ENCODE results near the gene SELENOM.

Gene SELENOM

DNA sequence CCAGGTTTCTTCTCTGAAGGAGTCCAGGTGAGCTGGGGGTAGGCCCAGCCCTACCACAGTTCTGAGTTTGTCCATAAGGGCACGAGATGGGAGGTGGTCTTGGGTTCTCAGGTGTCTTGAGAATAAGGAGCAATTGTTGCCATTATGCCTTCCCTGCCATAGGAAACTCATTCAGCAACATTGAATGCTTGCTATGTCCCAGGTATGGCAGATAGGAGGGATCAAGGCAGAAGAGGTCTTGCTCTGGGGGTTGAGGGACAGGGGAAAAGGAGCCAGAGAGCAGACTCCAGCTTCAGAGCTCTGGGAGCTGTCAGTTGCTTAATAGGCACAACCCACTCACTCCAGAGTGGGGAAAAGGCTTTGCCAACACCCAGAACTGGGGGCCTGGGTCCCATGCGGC is 4.3 kb downstream of the SELENOM start:
- no peak overlapping the region for H3K4me3 ChIP-seq (ENCODE audit: low read depth, low read length)
- no peak for DNase-seq (ENCODE audit: low read depth)
- TF ChIP-seq, protein P1, sequence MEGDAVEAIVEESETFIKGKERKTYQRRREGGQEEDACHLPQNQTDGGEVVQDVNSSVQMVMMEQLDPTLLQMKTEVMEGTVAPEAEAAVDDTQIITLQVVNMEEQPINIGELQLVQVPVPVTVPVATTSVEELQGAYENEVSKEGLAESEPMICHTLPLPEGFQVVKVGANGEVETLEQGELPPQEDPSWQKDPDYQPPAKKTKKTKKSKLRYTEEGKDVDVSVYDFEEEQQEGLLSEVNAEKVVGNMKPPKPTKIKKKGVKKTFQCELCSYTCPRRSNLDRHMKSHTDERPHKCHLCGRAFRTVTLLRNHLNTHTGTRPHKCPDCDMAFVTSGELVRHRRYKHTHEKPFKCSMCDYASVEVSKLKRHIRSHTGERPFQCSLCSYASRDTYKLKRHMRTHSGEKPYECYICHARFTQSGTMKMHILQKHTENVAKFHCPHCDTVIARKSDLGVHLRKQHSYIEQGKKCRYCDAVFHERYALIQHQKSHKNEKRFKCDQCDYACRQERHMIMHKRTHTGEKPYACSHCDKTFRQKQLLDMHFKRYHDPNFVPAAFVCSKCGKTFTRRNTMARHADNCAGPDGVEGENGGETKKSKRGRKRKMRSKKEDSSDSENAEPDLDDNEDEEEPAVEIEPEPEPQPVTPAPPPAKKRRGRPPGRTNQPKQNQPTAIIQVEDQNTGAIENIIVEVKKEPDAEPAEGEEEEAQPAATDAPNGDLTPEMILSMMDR (conservative IDR thresholded peaks at IDR 0.05; ENCODE audit: low read depth, low read length) = no peak

DNA sequence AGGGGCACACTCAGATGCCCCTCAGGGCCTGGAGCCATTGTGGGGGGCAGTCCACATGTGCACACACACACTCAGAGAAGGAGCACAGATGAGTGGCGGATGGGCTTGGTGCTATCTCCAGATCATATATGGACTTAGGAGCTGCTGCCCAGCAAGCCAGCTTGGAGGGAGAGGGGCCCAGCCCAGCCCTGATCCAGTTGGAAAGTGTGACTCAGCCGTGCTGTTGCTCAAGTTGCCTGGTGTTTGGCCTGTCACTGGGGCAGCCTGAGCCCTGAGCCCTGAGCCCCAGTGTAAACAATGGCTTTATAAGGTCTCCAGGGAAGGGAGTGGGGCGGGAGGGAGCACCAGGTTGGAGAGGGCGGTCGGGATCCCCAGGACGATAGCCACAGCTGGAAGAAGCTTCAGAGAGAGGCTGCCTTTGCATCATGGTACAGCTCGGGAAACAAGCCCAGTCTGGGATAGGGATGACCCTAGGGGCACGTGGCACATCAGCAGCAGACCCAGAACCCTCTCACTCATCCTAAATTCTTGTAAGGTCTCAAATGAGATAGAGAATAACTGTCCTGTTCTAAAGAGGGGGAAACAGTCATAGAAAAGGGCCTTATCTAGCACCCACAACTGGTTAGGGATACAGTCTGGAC is 4.8 kb downstream of the SELENOM start:
- no peak overlapping the region for H3K4me3 ChIP-seq (ENCODE audit: low read depth, low read length)
- TF ChIP-seq, protein P1 (conservative IDR thresholded peaks at IDR 0.05; ENCODE audit: low read depth, low read length) = no peak
- DNase-seq (ENCODE audit: low read depth) = peak; percentile 96

DNA sequence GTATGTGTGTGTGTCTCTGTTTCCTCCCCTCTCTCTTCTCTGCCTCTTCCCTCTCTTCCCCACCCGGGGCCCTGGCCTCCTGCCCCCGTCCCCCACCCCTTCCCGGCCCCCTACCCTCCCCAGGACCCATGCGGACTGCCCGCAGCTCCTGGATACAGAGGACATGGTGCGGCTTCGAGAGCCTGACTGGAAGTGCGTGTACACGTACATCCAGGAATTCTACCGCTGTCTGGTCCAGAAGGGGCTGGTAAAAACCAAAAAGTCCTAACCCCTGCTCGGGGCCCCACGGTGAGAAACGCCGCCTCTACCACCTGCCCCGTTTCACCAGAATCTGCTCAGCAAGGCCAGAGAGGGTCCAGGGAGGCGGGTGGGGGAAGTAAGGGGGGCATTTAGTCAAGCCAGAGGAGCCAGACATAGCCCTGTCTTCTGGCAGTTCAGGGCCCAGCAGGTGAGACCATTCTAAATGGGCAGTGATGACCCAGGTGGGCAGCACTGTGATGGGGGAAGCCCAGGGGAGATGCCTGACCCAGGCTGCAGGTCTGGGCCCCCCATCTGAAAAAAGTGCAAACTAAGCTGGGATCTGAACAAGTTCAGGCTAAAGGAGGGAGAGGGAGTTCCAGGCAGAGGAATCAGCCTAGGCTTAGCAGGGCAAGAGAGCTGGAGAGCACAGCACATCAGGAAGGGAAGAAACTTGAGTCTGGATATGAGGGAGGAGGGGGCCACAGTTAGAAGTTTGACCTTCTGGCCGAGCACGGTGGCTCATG is 6.4 kb downstream of the SELENOM start:
- TF ChIP-seq, protein P1 (conservative IDR thresholded peaks at IDR 0.05; ENCODE audit: low read depth, low read length) = no peak
- no peak for DNase-seq (ENCODE audit: low read depth)
- H3K4me3 ChIP-seq (ENCODE audit: low read depth, low read length) = no peak overlapping the region

DNA sequence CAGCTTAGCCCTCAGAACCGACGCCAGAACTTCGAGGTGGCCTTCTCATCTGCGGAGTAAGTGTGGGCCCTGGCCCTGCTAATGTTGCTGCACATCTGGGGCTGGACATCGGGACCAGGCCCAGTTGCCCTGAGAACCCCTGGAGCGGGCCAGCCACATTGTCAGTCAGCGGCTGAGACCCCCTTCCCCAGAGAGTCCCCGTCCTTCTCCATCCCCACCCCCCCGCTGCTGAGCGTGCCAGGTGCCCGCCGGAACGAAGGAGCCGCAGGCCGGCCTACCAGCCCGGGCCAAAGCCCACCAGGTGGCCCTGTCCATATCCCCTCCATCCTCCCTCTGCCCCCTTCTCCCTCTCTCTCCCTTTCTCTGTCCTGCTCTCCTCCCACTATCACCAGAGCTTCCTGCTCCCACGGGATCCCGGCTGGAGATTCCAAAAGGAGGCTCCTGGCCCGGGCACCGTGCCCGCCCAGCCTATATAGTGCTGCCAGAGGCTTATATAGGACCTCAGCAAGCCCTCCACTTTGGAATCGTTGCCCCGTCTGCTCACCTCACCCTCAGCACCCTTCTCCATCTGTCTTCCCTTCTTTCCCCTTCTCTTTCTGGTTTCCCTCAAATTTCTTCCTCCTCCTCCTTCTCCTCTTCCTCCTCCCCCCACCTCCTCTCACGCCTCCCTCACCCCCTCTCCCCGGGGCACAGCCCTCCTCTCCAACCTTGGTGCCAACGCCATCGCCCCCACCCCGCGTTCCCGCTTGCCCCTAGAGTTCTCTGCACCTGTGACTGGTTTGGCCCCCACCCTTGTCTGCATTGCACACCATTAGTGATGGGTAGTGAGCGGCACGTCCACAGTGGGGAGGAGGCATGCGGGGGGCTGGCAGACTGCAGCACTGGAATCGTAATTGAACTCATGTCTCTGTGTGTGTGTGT is 7.3 kb downstream of the SELENOM start:
- TF ChIP-seq, protein P1 (conservative IDR thresholded peaks at IDR 0.05; ENCODE audit: low read depth, low read length) = no peak
- H3K4me3 ChIP-seq (ENCODE audit: low read depth, low read length) = no peak overlapping the region
- no peak for DNase-seq (ENCODE audit: low read depth)

DNA sequence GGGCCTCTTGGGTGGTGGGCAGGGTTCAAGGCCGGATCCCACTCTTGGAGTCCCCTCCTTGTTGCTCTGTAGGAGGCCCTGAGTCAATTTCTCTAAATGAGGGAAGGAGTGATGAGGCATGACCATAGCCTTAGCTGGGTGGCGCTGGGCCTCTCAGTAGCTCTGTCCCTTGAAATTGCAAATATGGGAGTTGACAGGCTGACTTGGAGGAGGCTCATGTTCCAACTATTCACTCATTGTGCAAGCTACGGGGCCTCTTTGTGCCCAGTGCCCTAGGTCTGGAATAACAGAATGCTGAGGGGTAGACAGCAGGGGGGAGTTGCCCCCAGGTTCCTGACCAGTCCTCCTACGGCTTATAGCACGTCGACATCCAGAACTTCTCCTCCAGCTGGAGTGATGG is 8.0 kb downstream of the SELENOM start:
- DNase-seq (ENCODE audit: low read depth) = peak; percentile 28
- TF ChIP-seq, protein P1 (conservative IDR thresholded peaks at IDR 0.05; ENCODE audit: low read depth, low read length) = no peak
- no peak overlapping the region for H3K4me3 ChIP-seq (ENCODE audit: low read depth, low read length)

DNA sequence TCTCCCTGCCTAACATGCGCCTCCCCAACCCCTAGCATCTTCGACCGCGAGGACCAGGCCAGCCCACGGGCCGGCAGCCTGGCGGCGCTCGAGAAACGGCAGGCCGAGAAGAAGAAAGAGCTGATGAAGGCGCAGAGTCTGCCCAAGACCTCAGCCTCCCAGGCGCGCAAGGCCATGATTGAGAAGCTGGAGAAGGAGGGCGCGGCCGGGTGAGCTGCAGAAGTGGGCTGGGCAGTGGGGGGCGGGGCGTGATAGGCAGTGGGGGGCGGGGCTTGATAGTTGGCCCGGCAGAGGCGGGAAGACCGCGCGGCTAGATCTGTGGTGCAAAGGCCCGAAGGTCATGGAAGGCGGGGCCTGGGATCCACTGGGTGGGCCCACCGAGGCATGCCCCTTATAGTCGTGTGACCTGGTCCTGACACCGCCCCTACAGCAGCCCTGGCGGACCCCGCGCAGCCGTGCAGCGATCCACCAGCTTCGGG is 8.7 kb downstream of the SELENOM start:
- no peak for DNase-seq (ENCODE audit: low read depth)
- TF ChIP-seq, protein P1 (conservative IDR thresholded peaks at IDR 0.05; ENCODE audit: low read depth, low read length) = no peak
- H3K4me3 ChIP-seq (ENCODE audit: low read depth, low read length) = no peak overlapping the region
